ENCODE data around the gene SCO1. TPM values are rescaled to one million over a fixed set of nuclear protein-coding genes. Genes with fewer than 3 reads are reported as not detected.

The SCO1 gene
- total RNA-seq (ENCODE audit: low replicate concordance): 32.4 and 39.0 TPM in 2 replicates

DNA sequence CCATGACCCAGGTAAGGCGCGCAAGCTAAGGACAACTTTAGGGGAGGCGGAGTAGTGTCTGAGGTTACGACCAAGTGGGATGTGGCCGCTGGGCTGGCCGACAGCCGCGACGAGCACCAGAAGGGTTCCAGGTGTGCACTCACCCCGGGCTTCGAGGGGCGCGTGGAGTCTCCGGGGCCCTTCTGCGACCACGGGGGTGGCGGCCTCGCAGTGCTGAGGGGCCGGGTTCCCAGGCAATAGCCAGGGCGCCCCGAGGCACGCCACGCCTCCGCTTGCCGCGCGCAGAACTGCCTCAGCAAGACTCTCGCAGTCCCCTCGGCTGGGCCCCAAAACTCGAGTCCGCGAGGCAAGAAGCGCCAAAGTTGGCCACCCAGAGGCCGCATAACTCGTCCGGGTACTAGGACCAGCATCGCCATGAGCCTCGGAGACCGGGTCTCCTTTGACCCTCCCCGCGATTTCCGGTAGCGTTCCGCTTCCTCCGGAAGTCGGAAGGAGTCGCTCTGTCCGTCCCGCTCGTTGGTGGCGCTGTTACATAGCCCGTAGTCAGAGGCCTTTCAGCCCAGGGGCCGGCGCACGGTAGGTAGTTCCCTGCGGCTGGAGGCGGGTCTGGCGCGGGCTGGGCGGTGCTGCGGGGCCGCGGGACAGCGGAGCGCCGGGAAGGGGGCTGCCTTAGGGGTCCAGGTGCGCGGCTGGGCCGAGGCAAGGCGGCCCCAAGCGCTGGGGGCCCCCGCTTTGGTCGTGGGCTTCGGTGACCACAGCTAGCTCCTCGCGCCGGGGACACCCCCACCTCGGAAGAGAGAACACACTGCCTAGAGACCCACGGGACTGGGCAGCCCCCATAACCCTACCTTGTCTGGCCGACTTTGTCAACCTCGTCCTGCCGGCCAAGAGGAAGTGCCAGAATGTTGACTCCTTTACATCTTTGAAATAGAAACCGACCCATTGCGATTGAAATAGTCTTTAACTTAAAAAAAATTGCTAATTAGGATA is at the start of gene SCO1, which contains the start of gene ADPRM:
Gene SCO1, minus strand, starts transcription at position 442 of the 990 bp plus-strand sequence. Its CDS starts 26 bp downstream, at position 416.
Gene ADPRM, plus strand, starts transcription at position 503 of the 990 bp plus-strand sequence. CDS start 7,333 bp downstream, outside the sequence.
- Histone ChIP-seq H3K4me1 (peaks cover 10% of the 10 kb centered on the region), H3K9me3 (ENCODE audit: low read depth) (no peaks in the 10 kb centered on the region), H3K4me2 (peak within 1 kb of the TSS; percentile 85), H3K9ac (peak within 1 kb of the TSS; percentile 67), H3F3A (ENCODE audit: low read depth) (no peaks in the 10 kb centered on the region), H3K27ac (peak within 1 kb of the TSS; percentile 38), H3K27me3 (no peaks in the 10 kb centered on the region), H2AFZ (replicated peaks) (peak within 1 kb of the TSS; percentile 66), H3K36me3 (no peaks in the 10 kb centered on the region), H4K20me1 (ENCODE audit: low read depth) (peaks cover 7% of the 10 kb centered on the region), H3K4me3 (peak within 1 kb of the TSS; percentile 91), H3K79me2 (ENCODE audit: low read depth) (peaks cover 83% of the 10 kb centered on the region)
- peak within 1 kb of the TSS; percentile 96 for H3K4me3 Mint-ChIP-seq
- H3K4me1 Mint-ChIP-seq: peaks cover 9% of the 10 kb centered on the region
- DNase-seq (ENCODE audit: low spot score): peak; percentile 98
- H3K27me3 Mint-ChIP-seq (ENCODE audit: insufficient read depth, low read depth): no peaks in the 10 kb centered on the region
- no peaks in the 10 kb centered on the region for H3K9me3 Mint-ChIP-seq
- TF ChIP-seq CTCF (IDR thresholded peaks at IDR 0.05): peak; percentile 54
- TF ChIP-seq EZH2 (IDR thresholded peaks at IDR 0.05): no peak
- TF ChIP-seq EZH2phosphoT487 (IDR thresholded peaks at IDR 0.05): no peak
- peak within 1 kb of the TSS; percentile 91 for H3K27ac Mint-ChIP-seq
- no peaks in the 10 kb centered on the region for H3K36me3 Mint-ChIP-seq

DNA sequence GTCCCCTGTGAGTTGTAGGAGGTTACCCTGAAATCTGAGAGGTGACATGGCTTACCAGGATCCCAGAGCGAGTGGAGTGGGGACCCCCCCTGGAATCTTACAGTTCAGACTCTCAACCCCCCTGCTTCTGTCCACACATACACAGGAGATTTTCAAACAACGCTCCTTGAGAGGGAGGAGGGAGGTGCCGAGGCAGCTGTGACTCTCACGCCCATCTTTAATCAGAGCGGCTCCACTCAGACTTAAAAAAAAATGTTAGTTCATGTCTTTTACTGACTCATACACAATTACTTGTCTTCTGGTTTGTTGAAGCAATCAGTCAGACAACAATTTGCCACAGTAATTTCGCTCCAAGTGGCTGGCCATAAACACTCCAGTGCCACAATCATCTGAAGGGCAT is 47.9 kb upstream of the SCO1 start:
- no peaks in the 10 kb centered on the region for H3K9me3 Mint-ChIP-seq
- Histone ChIP-seq H4K20me1 (ENCODE audit: low read depth) (no peaks in the 10 kb centered on the region), H3K9ac (no peak overlapping the region), H3F3A (ENCODE audit: low read depth) (peaks cover 11% of the 10 kb centered on the region), H3K27ac (no peak overlapping the region), H3K9me3 (ENCODE audit: low read depth) (no peaks in the 10 kb centered on the region), H2AFZ (replicated peaks) (no peak overlapping the region), H3K4me1 (peaks cover 13% of the 10 kb centered on the region), H3K4me2 (no peak overlapping the region), H3K4me3 (no peak overlapping the region), H3K79me2 (ENCODE audit: low read depth) (no peaks in the 10 kb centered on the region), H3K27me3 (no peaks in the 10 kb centered on the region), H3K36me3 (no peaks in the 10 kb centered on the region)
- DNase-seq (ENCODE audit: low spot score): no peak
- peaks cover 22% of the 10 kb centered on the region for H3K4me1 Mint-ChIP-seq
- H3K27me3 Mint-ChIP-seq (ENCODE audit: insufficient read depth, low read depth): peaks cover 2% of the 10 kb centered on the region
- H3K27ac Mint-ChIP-seq: no peak overlapping the region
- H3K4me3 Mint-ChIP-seq: no peak overlapping the region
- peaks cover 1% of the 10 kb centered on the region for H3K36me3 Mint-ChIP-seq
- no peak for TF ChIP-seq EZH2phosphoT487 (IDR thresholded peaks at IDR 0.05)
- no peak for TF ChIP-seq EZH2 (IDR thresholded peaks at IDR 0.05)
- no peak for TF ChIP-seq CTCF (IDR thresholded peaks at IDR 0.05)

- no peak overlapping the region for H3K4me3 Mint-ChIP-seq
- Histone ChIP-seq H3K9ac (no peak overlapping the region), H4K20me1 (ENCODE audit: low read depth) (no peaks in the 10 kb centered on the region), H3K9me3 (ENCODE audit: low read depth) (no peaks in the 10 kb centered on the region), H2AFZ (replicated peaks) (no peak overlapping the region), H3K79me2 (ENCODE audit: low read depth) (no peaks in the 10 kb centered on the region), H3F3A (ENCODE audit: low read depth) (peaks cover 11% of the 10 kb centered on the region), H3K36me3 (no peaks in the 10 kb centered on the region), H3K4me2 (no peak overlapping the region), H3K27me3 (no peaks in the 10 kb centered on the region), H3K4me1 (peaks cover 13% of the 10 kb centered on the region), H3K27ac (no peak overlapping the region), H3K4me3 (no peak overlapping the region)
- H3K36me3 Mint-ChIP-seq: peaks cover 1% of the 10 kb centered on the region
- TF ChIP-seq EZH2 (IDR thresholded peaks at IDR 0.05) (no peak), EZH2phosphoT487 (IDR thresholded peaks at IDR 0.05) (no peak), CTCF (IDR thresholded peaks at IDR 0.05) (no peak)
- no peaks in the 10 kb centered on the region for H3K9me3 Mint-ChIP-seq
- no peak for DNase-seq (ENCODE audit: low spot score)
- H3K4me1 Mint-ChIP-seq: peaks cover 23% of the 10 kb centered on the region
- H3K27ac Mint-ChIP-seq: no peak overlapping the region
- peaks cover 2% of the 10 kb centered on the region for H3K27me3 Mint-ChIP-seq (ENCODE audit: insufficient read depth, low read depth)
Measured at GRCh38 chr17:10744501-10745000, 47.2 kb upstream of the SCO1 start.
